ENCODE measurements around the gene CXCL3.

DNA sequence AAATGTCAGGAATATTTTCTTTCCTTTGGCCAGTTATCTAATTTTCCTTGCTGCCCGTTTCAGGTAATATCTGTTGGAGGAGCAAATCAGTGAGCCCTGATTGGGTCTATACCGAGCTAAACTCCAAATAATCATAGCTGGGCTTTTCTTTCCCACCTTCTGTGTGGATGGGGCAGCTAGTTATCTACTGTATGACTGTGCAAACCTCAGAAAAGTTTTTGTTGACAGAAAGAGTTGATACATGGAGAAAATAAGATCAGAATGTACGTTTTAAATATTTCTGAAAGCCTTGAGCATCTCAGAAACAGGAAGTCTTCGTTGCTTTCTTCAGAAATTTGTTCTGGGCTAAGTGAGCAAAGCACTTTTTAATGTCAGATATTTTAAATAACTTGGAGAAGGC is 33.8 kb downstream of the CXCL3 start:
- TF ChIP-seq POLR2AphosphoS5 (IDR thresholded peaks at IDR 0.05; ENCODE audit: low read depth, low read length) (no peak), FOXP2 (optimal IDR thresholded peaks at IDR 0.05; ENCODE audit: borderline replicate concordance, extremely low read depth, extremely low read length, insufficient read depth) (no peak), SIN3A (IDR thresholded peaks at IDR 0.05; ENCODE audit: borderline replicate concordance, insufficient read depth, low read length) (no peak)
- TF ChIP-seq, protein P1, sequence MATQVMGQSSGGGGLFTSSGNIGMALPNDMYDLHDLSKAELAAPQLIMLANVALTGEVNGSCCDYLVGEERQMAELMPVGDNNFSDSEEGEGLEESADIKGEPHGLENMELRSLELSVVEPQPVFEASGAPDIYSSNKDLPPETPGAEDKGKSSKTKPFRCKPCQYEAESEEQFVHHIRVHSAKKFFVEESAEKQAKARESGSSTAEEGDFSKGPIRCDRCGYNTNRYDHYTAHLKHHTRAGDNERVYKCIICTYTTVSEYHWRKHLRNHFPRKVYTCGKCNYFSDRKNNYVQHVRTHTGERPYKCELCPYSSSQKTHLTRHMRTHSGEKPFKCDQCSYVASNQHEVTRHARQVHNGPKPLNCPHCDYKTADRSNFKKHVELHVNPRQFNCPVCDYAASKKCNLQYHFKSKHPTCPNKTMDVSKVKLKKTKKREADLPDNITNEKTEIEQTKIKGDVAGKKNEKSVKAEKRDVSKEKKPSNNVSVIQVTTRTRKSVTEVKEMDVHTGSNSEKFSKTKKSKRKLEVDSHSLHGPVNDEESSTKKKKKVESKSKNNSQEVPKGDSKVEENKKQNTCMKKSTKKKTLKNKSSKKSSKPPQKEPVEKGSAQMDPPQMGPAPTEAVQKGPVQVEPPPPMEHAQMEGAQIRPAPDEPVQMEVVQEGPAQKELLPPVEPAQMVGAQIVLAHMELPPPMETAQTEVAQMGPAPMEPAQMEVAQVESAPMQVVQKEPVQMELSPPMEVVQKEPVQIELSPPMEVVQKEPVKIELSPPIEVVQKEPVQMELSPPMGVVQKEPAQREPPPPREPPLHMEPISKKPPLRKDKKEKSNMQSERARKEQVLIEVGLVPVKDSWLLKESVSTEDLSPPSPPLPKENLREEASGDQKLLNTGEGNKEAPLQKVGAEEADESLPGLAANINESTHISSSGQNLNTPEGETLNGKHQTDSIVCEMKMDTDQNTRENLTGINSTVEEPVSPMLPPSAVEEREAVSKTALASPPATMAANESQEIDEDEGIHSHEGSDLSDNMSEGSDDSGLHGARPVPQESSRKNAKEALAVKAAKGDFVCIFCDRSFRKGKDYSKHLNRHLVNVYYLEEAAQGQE (IDR thresholded peaks at IDR 0.05; ENCODE audit: insufficient read depth in 1 of 2, low read depth in 2 of 2, low read length in 2 of 2) = no peak
